T-helper 9 cell (primary cell): ENCODE results near the gene CNNM2.
"Not testable (repeated sequence)": the region's sequence is repeated elsewhere in the genome, so short reads cannot be mapped to it uniquely, and the experiment has no call there.

ENCODE experiments used
- DNase-seq: peaks from one replicate; pipeline ENCODE4 v3.0.0-alpha.2; 2020

CNNM2 gene

DNA sequence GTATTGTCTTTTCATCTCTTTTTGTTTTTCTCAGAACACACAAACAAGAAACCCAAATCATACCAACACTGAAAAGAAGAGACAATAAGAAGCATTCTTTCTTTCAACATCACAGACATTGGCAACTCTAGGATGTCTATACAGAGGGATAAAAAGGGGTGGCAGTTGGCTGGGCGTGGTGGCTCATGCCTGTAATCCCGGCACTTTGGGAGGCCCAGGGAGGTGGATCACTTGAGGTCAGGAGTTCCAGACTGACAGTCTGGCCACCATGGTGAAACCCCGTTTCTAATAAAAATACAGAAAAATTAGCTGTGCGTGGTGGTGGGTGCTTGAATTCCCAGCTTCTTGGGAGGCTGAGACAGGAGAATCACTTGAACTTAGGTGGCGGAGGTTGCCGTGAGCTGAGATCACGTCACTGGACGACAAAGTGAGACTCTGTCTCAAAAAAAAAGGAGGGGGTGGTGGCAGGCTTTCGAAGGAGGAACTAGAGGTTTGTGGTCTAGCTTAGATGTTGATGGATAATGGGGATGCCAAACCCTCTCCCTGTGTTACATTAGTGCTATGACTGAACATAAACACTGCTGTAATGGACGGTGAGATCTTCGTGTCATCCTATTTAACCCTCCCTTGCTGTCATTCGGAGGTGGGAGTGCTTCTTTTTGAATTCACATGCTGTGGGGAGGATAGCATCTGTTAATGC is 9.4 kb downstream of the CNNM2 start:
- no peak for DNase-seq

- DNase-seq = not testable (repeated sequence)
Observed at GRCh38 chr10:102928442-102928841, 10.3 kb downstream of the CNNM2 start.

DNA sequence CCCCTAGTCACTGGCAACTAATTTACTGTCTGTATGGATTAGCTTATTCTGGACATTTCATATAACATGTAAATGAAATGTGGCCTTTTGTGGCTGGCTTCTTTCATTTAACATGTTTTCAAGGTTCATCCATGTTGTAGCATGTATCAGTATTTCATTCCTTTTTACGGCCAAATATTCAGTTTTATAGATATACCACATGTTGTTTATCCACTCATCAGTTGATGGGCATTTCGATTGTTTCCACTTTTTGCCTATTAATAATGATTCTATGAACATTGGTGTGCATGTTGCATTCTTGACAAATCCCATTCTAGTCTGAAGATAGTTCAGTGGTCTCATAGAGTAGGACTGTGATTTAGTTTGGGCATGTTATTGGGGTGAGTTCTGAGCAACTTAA is 12.6 kb downstream of the CNNM2 start:
- no peak for DNase-seq

GRCh38 chr10:102931643-102932042 is 13.5 kb downstream of the CNNM2 start:
- DNase-seq = no peak

- no peak for DNase-seq
Observed at GRCh38 chr10:102935505-102935904, 17.4 kb downstream of the CNNM2 start.

- DNase-seq = no peak
Observed at GRCh38 chr10:102935939-102936605, 18.0 kb downstream of the CNNM2 start.

GRCh38 chr10:102941401-102941800 is 23.3 kb downstream of the CNNM2 start:
- no peak for DNase-seq

DNA sequence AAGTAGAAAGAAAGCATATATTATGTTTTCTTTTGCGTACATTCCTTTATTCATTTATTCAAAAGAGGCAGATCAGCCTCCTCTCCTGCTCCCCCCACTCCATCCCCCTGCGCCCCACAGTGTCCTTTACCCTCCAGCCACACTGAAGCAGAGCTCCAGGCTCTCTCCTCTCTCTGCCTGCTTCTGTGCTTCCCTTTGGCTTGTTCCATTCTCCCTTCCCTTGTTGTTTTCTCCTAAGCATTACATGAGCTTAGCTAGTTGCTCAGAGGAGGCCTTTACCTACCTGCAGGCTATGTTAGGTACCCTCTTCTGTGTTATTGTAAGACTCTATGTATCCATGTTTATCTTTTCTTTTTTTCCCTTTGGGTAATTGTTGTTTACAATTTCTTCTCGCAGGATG is 27.4 kb downstream of the CNNM2 start:
- DNase-seq = no peak

DNA sequence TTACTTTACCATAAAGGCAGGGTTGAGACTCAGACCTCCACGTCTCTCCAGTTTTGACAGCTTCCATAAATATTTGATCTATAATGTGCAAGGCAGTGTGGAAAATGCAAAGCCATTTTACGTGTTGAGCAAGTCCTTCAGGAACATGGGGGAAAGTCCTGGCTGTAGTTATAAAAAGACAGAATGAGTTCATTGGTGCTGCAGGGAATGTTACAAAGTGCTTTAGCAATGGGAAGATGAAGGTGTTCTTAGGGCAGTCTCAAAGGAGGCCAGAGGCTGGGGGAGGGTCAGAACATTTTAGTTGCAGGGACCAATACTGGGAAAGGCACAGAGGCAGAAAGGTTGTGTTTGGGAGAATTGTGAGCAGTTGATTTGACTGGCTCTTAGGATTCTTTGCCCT is 27.9 kb downstream of the CNNM2 start:
- DNase-seq = no peak

GRCh38 chr10:102946992-102947391 is 28.9 kb downstream of the CNNM2 start:
- DNase-seq = no peak

- DNase-seq = no peak
Observed at GRCh38 chr10:102948176-102948575, 30.1 kb downstream of the CNNM2 start.

DNA sequence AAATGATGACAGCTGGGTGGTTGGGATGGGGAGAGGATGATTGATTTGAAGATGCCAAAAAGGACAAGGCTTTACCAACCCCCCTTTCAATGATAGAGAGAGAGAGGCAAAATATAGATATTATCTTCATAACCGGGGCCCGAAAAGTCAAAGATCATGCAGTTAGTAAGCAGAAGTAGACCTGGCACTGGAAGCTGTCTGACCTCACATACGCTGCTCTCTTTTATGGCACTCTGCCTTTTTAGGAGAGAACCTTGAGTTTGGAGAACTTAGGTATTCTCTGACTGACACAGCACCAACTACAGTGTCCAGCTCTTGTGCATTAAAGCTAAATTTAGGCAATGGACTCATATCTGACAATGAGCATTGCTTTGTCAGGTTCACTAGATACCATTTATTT is 30.7 kb downstream of the CNNM2 start:
- DNase-seq = no peak

- no peak for DNase-seq
Observed at GRCh38 chr10:102949916-102950315, 31.8 kb downstream of the CNNM2 start.

DNA sequence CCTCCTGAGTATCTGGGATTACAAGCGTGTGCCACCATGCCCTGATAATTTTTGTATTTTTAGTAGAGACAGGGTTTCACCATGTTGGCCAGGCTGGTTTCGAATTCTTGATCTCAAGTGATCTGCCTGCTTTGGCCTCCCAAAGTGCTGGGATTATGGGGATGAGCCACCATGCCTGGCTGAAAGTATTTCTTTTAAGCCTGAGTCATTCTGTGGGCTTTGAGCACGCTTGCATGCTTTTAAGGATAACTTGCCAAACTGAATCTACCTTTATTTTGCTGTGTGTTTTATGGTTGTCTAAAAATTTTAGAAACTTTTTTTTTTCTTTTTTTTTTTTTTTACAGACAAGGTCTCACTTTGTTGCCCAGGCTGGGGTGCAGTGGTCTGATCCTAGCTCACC is 33.2 kb downstream of the CNNM2 start:
- DNase-seq = no peak

GRCh38 chr10:102959360-102959759 is 41.3 kb downstream of the CNNM2 start:
- no peak for DNase-seq

- DNase-seq = no peak
Observed at GRCh38 chr10:102960157-102960556, 42.1 kb downstream of the CNNM2 start.

DNA sequence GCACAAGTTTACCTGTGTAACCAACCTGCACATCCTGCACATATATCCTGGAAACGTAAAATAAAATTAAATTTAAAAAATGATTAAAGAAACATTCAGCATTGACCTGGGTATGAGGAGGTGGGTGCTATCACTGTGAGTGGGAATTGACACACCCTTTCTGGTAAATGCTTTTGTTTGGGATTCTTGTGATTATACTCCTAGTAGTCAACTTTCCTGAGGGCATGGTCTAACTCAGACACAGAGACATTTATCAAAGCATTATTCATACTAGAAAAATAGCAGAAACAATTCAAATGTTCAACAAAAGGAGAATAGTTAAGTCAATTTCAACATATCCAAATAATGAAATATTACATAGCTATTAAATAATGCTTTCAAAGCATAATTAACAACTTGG is 44.2 kb downstream of the CNNM2 start:
- DNase-seq = no peak

DNA sequence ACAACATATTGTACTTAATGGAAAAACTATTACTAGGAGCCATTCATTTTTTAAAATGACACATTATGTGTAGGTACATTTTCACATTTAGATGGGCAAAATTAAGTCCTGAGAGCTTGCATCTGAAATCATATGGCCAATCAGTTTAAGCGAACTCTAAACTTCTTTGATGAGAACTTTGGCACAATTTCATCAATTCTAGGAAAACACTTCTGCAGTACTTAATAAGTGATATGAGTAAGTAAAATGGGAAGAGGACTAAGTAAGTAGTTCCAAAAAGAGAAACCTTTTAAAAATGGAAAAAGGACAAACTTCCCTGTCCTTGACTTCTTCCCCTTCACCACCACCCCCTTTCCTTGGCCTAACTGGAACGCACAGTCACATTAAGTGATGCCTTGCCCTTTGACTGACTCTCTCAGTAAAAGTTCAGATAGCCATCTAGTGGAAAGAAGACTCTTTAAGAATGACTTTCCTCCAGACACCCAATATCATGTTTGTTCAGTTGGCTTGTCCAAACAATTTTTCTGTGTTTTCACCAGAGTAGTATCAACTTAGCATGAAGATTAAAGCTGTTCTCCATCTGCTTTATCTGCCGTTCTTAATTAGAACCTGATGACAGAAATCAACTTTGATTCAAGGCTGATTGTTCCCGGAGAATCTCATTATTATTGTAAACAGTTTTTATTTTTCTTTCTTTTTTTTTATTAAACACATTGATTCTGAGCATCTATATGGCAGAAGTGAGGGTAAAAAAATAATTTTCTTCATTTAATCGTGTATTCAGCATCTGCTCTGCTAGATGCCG is 45.1 kb downstream of the CNNM2 start:
- no peak for DNase-seq

DNA sequence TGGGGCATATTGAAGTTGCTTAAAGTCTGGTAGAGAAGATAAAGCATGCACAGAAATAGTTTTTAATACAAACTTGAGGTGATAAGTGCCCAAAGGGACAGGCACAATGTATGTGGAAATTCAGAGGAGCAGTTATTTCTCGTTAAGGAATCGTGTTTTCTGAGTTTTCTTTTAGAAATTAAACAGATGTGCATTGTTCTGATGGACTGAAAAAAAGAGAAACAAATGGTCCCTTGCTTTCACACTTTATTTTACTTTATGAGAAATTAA is 45.6 kb downstream of the CNNM2 start:
- DNase-seq = no peak

DNA sequence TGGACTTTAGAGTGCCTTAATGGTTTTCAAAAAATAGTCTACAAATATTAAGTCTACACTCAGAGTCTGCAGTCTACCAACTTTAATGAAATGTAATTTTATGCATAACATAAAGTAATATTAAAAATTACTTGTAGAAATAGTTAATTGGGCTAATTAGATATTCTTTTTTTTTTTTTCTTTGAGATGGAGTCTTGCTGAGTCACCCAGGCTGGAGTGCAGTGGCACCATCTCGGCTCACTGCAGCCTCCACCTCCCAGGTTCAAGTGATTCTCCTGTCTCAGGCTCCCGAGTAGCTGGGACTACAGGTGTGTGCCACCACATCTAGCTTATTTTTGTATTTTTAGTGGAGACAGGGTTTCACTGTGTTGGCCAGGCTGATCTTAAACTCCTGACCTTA is 46.0 kb downstream of the CNNM2 start:
- not testable (repeated sequence) for DNase-seq

GRCh38 chr10:102964713-102965112 is 46.6 kb downstream of the CNNM2 start:
- DNase-seq = no peak

DNA sequence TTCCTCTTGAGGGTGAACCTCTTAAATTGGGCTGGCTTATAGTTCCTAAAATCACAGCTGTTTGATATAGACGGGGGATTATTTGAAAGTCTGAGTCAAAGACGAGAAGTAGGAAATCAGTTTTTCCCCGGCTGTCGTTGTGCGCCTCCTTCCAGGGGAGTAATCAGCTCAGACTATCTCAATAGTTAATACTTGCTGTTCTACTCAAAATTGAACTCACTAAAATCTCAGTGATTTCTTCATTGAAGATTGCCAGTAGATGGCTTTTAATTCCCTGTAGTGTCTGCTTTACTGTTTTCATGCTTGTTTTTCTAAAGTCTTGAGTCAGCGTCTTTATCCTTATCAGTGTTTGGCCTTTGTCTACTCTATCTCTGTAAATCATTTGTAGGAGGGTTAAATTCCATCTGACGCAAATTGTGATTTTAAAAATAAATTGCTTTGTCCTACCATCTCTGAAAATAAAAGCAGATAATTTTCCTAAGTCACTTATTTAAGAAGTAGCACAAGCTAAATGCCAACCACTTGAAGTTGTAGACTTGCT is 47.3 kb downstream of the CNNM2 start:
- DNase-seq = no peak

DNA sequence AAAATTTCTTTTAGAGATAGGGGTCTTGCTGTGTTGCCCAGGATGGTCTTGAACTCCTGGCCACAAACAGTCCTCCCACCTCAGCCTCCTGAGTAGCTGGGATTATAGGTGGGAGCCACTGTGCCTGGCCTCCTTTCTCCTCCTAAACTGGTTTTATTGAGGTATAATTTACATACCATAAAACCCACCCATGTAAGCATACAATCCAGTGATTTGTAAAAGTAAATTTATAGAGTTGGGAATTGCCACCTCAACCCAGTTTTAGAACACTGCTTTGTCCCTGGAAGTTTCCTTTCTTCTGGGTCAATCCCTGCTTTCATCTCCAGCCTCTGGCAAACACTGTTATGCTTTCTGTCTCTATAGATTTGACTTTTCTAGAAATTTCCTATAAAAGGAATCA is 49.0 kb downstream of the CNNM2 start:
- no peak for DNase-seq
